PFSK-1 (cell line): ENCODE results near the gene NRXN3.

Experiments
- FOXP2 ChIP-seq: optimal IDR thresholded peaks from 2 replicates; pipeline ENCODE3; 2011; ENCODE audit warnings: borderline replicate concordance, control low read depth, inconsistent platforms; ENCODE audit not compliant: insufficient read depth; ENCODE audit errors: extremely low read length, extremely low read depth
- POLR2AphosphoS5 ChIP-seq: IDR thresholded peaks from 2 replicates; pipeline ENCODE4 v1.6.1; 2012; ENCODE audit warnings: low read depth, mild to moderate bottlenecking, control low read depth, low read length, moderate library complexity
- REST ChIP-seq, 2 experiments: IDR thresholded peaks; 2 replicates each; pipeline versions ENCODE4 v1.6.1 to v1.8.0; 2011 to 2012; ENCODE audit warnings: low read depth in 2 of 2, low read length in 2 of 2, control low read depth in 1 of 2, inconsistent platforms in 1 of 2, mild to moderate bottlenecking in 1 of 2, moderate library complexity in 1 of 2; ENCODE audit not compliant: insufficient read depth in 1 of 2
- SIN3A ChIP-seq: IDR thresholded peaks from 2 replicates; pipeline ENCODE4 v1.6.1; 2012; ENCODE audit warnings: mild to moderate bottlenecking, low read length, moderate library complexity, borderline replicate concordance; ENCODE audit not compliant: insufficient read depth
- TAF1 ChIP-seq: IDR thresholded peaks from 2 replicates; pipeline ENCODE4 v1.6.1; 2012; ENCODE audit warnings: low read length, control low read depth, borderline replicate concordance; ENCODE audit not compliant: insufficient read depth

- TF ChIP-seq POLR2AphosphoS5 (no peak), SIN3A (no peak), TAF1 (no peak), REST (IDR thresholded peaks at IDR 0.05; ENCODE audit: insufficient read depth in 1 of 2, low read depth in 2 of 2, low read length in 2 of 2) (no peak), FOXP2 (no peak)
These were observed 1345.8 kb downstream of the NRXN3 start for GRCh38 chr14:79516009-79516408.
